ENCODE data around the gene APLF.
"Not testable (repeated sequence)": the region's sequence is repeated elsewhere in the genome, so short reads cannot be mapped to it uniquely, and the experiment has no call there.

APLF gene

DNA sequence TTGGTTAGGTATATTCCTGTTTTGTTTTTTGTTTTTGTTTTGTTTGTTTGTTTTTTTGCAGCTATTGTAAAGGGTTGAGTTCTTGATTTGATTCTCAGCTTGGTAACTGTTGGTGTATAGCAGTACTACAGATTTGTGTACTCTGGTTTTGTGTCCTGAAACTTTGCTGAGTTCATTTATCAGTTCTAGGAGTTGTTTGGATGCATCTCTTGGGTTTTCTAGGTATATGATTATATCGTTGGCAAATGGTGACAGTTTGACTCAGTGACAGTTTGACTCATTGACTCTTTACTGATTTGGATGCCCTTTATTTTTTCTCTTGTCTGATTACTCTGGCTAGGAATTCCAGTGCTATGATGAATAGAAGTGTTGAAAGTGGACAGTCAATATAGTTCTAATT lies 53.7 kb downstream of the APLF start:
- Histone ChIP-seq H4K20me1 (ENCODE audit: insufficient read depth, low read length) (no peaks in the 10 kb centered on the region), H3K4me2 (ENCODE audit: low read length) (no peak overlapping the region), H3K9me2 (ENCODE audit: low read depth, low read length) (no peaks in the 10 kb centered on the region), H3K9ac (ENCODE audit: low read length) (no peak overlapping the region), H3K9me3 (ENCODE audit: low read length) (no peaks in the 10 kb centered on the region), H3K4me1 (ENCODE audit: insufficient read depth, low read length, severe bottlenecking) (no peaks in the 10 kb centered on the region), H3K27me3 (ENCODE audit: insufficient read depth, low read length) (no peaks in the 10 kb centered on the region), H3K79me2 (ENCODE audit: insufficient read depth, low read length) (no peaks in the 10 kb centered on the region), H3K4me3 (ENCODE audit: low read depth, low read length, poor library complexity, severe bottlenecking) (no peak overlapping the region), H3K27ac (ENCODE audit: low read depth, low read length, poor library complexity, severe bottlenecking) (no peak overlapping the region), H3K36me3 (ENCODE audit: insufficient read depth, low read length) (no peaks in the 10 kb centered on the region), H3F3A (ENCODE audit: insufficient read depth, low read length) (no peaks in the 10 kb centered on the region), H2AFZ (ENCODE audit: low read length) (no peak overlapping the region)
- no peak for TF ChIP-seq EZH2 (IDR thresholded peaks at IDR 0.05; ENCODE audit: borderline replicate concordance, low read length)
- TF ChIP-seq, protein P1, sequence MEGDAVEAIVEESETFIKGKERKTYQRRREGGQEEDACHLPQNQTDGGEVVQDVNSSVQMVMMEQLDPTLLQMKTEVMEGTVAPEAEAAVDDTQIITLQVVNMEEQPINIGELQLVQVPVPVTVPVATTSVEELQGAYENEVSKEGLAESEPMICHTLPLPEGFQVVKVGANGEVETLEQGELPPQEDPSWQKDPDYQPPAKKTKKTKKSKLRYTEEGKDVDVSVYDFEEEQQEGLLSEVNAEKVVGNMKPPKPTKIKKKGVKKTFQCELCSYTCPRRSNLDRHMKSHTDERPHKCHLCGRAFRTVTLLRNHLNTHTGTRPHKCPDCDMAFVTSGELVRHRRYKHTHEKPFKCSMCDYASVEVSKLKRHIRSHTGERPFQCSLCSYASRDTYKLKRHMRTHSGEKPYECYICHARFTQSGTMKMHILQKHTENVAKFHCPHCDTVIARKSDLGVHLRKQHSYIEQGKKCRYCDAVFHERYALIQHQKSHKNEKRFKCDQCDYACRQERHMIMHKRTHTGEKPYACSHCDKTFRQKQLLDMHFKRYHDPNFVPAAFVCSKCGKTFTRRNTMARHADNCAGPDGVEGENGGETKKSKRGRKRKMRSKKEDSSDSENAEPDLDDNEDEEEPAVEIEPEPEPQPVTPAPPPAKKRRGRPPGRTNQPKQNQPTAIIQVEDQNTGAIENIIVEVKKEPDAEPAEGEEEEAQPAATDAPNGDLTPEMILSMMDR (IDR thresholded peaks at IDR 0.05; ENCODE audit: low read length): no peak

DNA sequence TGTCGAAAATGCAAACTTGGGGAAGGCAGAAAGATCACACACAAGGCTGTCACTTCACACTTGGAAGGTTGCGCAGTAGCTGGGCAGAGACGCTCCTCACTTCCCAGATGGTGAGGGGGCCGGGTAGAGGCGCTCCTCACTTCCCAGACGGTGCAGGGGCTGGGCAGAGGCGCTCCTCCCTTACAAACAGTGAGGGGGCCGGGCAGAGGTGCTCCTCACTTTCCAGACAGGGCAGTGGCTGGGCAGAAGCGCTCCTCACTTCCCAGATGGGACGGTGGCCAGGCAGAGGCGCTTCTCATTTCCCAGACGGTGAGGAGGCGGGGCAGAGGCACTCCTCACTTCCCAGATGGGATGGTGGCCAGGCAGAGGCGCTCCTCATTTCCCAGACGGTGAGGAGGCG lies 59.6 kb downstream of the APLF start:
- not testable (repeated sequence) for H3K4me2 ChIP-seq (ENCODE audit: low read length); H3K9ac ChIP-seq (ENCODE audit: low read length); H3K27ac ChIP-seq (ENCODE audit: low read depth, low read length, poor library complexity, severe bottlenecking); H3K36me3 ChIP-seq (ENCODE audit: insufficient read depth, low read length); H2AFZ ChIP-seq (ENCODE audit: low read length); H3K9me2 ChIP-seq (ENCODE audit: low read depth, low read length); H3K79me2 ChIP-seq (ENCODE audit: insufficient read depth, low read length); H3K27me3 ChIP-seq (ENCODE audit: insufficient read depth, low read length); H3K9me3 ChIP-seq (ENCODE audit: low read length); H4K20me1 ChIP-seq (ENCODE audit: insufficient read depth, low read length); H3K4me3 ChIP-seq (ENCODE audit: low read depth, low read length, poor library complexity, severe bottlenecking); H3K4me1 ChIP-seq (ENCODE audit: insufficient read depth, low read length, severe bottlenecking); H3F3A ChIP-seq (ENCODE audit: insufficient read depth, low read length)

DNA sequence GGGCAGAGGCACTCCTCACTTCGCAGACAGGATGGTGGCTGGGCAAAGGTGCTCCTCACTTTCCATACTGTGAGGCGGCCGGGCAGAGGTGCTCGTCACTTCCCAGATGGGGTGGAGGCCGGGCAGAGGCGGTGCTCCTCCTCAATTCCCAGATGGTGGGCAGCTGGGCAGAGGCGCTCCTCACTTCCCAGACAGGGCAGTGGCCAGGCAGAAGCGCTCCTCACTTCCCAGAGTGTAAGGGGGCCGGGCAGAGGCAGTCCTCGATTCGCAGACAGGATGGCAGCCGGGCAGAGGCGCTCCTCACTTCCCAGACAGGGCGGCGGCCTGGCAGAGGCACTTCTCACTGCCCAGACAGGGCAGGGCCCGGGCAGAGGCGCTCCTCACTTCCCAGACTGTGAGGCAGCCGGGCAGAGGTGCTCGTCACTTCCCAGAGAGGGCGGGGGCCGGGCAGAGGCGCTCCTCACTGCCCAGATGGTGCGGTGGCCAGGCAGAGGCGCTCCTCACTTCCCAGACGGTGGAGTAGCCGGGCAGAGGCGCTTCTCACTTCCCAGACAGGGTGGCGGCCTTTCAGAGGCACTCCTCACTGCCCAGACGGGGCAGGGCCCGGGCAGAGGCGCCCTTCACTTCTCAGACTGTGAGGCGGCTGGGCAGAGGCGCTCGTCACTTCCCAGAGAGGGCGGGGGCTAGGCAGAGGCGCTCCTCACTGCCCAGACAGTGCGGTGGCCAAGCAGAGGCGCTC lies 60.1 kb downstream of the APLF start:
- H3F3A ChIP-seq (ENCODE audit: insufficient read depth, low read length); H3K9me3 ChIP-seq (ENCODE audit: low read length); H3K79me2 ChIP-seq (ENCODE audit: insufficient read depth, low read length); H4K20me1 ChIP-seq (ENCODE audit: insufficient read depth, low read length); H3K27ac ChIP-seq (ENCODE audit: low read depth, low read length, poor library complexity, severe bottlenecking); H3K9me2 ChIP-seq (ENCODE audit: low read depth, low read length); H3K9ac ChIP-seq (ENCODE audit: low read length); H3K4me3 ChIP-seq (ENCODE audit: low read depth, low read length, poor library complexity, severe bottlenecking); H2AFZ ChIP-seq (ENCODE audit: low read length); H3K4me2 ChIP-seq (ENCODE audit: low read length); H3K4me1 ChIP-seq (ENCODE audit: insufficient read depth, low read length, severe bottlenecking); H3K36me3 ChIP-seq (ENCODE audit: insufficient read depth, low read length); H3K27me3 ChIP-seq (ENCODE audit: insufficient read depth, low read length): not testable (repeated sequence)

DNA sequence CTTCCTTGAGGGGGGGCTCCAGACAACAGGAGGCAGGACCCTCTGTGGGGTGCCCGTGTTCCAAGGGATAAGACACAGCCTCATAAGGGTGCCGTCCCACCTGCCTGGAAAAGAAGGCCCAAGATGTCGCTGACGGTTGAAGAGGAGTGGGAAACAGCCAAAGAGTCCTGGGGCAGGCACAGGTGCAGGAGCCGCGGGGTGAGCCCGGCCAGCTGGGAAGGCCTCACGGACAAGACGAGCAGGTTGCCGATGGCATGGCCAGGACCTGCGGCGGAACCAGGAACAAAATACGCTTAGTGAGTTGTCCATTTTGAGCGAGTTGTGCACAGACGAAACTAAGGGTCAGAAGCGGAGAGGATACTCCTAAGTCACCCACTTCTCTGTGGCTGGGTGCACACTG lies 61.8 kb downstream of the APLF start:
- H3K4me1 ChIP-seq (ENCODE audit: insufficient read depth, low read length, severe bottlenecking); H4K20me1 ChIP-seq (ENCODE audit: insufficient read depth, low read length); H3K4me3 ChIP-seq (ENCODE audit: low read depth, low read length, poor library complexity, severe bottlenecking); H3K9me2 ChIP-seq (ENCODE audit: low read depth, low read length); H3K27me3 ChIP-seq (ENCODE audit: insufficient read depth, low read length); H3K36me3 ChIP-seq (ENCODE audit: insufficient read depth, low read length); H3F3A ChIP-seq (ENCODE audit: insufficient read depth, low read length); H3K27ac ChIP-seq (ENCODE audit: low read depth, low read length, poor library complexity, severe bottlenecking); H2AFZ ChIP-seq (ENCODE audit: low read length); H3K4me2 ChIP-seq (ENCODE audit: low read length); H3K9ac ChIP-seq (ENCODE audit: low read length); H3K79me2 ChIP-seq (ENCODE audit: insufficient read depth, low read length); H3K9me3 ChIP-seq (ENCODE audit: low read length): not testable (repeated sequence)

DNA sequence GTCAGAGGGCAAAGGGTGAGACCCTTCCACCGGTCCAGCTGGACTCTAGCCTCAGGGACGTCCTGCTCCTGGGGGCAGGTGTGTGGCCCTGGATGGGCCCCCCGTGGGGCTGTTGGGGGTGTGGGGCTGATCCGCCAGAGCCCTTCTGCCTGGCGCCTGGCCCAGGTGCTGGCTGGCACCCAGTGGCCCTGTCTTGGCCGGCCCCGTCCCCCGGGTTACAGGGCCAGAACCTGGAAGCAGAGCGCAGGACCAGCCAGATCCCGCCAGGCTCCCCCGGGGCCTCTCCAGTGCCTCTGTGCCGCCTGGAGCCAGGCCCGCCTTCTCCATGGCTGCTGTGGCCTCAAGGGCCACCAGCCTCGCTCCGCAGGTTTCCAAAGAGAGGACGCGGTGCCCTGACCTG lies 62.3 kb downstream of the APLF start:
- H3K9me3 ChIP-seq (ENCODE audit: low read length); H3K79me2 ChIP-seq (ENCODE audit: insufficient read depth, low read length); H3K27me3 ChIP-seq (ENCODE audit: insufficient read depth, low read length); H3K9me2 ChIP-seq (ENCODE audit: low read depth, low read length); H2AFZ ChIP-seq (ENCODE audit: low read length); H3K4me3 ChIP-seq (ENCODE audit: low read depth, low read length, poor library complexity, severe bottlenecking); H3K4me1 ChIP-seq (ENCODE audit: insufficient read depth, low read length, severe bottlenecking); H3K9ac ChIP-seq (ENCODE audit: low read length); H3F3A ChIP-seq (ENCODE audit: insufficient read depth, low read length); H4K20me1 ChIP-seq (ENCODE audit: insufficient read depth, low read length); H3K4me2 ChIP-seq (ENCODE audit: low read length); H3K27ac ChIP-seq (ENCODE audit: low read depth, low read length, poor library complexity, severe bottlenecking); H3K36me3 ChIP-seq (ENCODE audit: insufficient read depth, low read length): not testable (repeated sequence)
